GM18526 (cell line): ENCODE measurements around the gene RALGAPA2.

Source experiments
- POLR2A ChIP-seq: IDR thresholded peaks from 3 replicates; pipeline ENCODE4 v1.6.1; 2011; ENCODE audit not compliant: insufficient read length; ENCODE audit errors: extremely low read depth

RALGAPA2 gene

GRCh38 chr20:20528861-20529260 lies 183.6 kb downstream of the RALGAPA2 start:
- no peak for TF ChIP-seq POLR2A

- TF ChIP-seq POLR2A, result no peak
Measured at GRCh38 chr20:20527661-20528060, 184.8 kb downstream of the RALGAPA2 start.

- no peak for TF ChIP-seq POLR2A
Measured at GRCh38 chr20:20525756-20526155, 186.7 kb downstream of the RALGAPA2 start.

GRCh38 chr20:20525214-20525613 lies 187.2 kb downstream of the RALGAPA2 start:
- no peak for TF ChIP-seq POLR2A

GRCh38 chr20:20524756-20525155 lies 187.7 kb downstream of the RALGAPA2 start:
- no peak for TF ChIP-seq POLR2A

- no peak for TF ChIP-seq POLR2A
Measured at GRCh38 chr20:20521736-20522135, 190.7 kb downstream of the RALGAPA2 start.

- TF ChIP-seq POLR2A, result no peak
Measured at GRCh38 chr20:20520776-20521175, 191.7 kb downstream of the RALGAPA2 start.

- no peak for TF ChIP-seq POLR2A
Measured at GRCh38 chr20:20519269-20519668, 193.2 kb downstream of the RALGAPA2 start.

GRCh38 chr20:20518263-20518662 lies 194.2 kb downstream of the RALGAPA2 start:
- no peak for TF ChIP-seq POLR2A

GRCh38 chr20:20517296-20517695 lies 195.1 kb downstream of the RALGAPA2 start:
- no peak for TF ChIP-seq POLR2A

GRCh38 chr20:20513720-20514119 lies 198.7 kb downstream of the RALGAPA2 start:
- TF ChIP-seq POLR2A, result no peak

- TF ChIP-seq POLR2A, result no peak
Measured at GRCh38 chr20:20505554-20505953, 206.9 kb downstream of the RALGAPA2 start.

- no peak for TF ChIP-seq POLR2A
Measured at GRCh38 chr20:20503777-20504530, 208.5 kb downstream of the RALGAPA2 start.

- no peak for TF ChIP-seq POLR2A
Measured at GRCh38 chr20:20501128-20501527, 211.3 kb downstream of the RALGAPA2 start.

- TF ChIP-seq POLR2A, result no peak
Measured at GRCh38 chr20:20500312-20500711, 212.1 kb downstream of the RALGAPA2 start.

GRCh38 chr20:20499439-20499838 lies 213.0 kb downstream of the RALGAPA2 start:
- TF ChIP-seq POLR2A, result no peak

GRCh38 chr20:20498076-20498861 lies 214.2 kb downstream of the RALGAPA2 start:
- TF ChIP-seq POLR2A, result no peak
